ENCODE results near the gene RGS6.

- no peak for TF ChIP-seq ZNF274 (IDR thresholded peaks at IDR 0.05; ENCODE audit: low read depth, low read length)
- no peak for TF ChIP-seq SUZ12 (IDR thresholded peaks at IDR 0.05; ENCODE audit: extremely low read depth, insufficient read depth, insufficient read length)
- no peak for TF ChIP-seq YY1 (IDR thresholded peaks at IDR 0.05; ENCODE audit: insufficient read depth, insufficient read length)
Measured at GRCh38 chr14:72369106-72369505, 436.9 kb downstream of the RGS6 start.
